GM12878 (cell line): ENCODE data around the gene AZGP1.

Source experiments
- CHD2 ChIP-seq: IDR thresholded peaks from 2 replicates; pipeline ENCODE4 v1.6.1; 2011; ENCODE audit warnings: low read depth, low read length, improper control_type of control experiment, borderline replicate concordance
- CREM ChIP-seq: IDR thresholded peaks from 2 replicates; pipeline ENCODE4 v1.6.1; 2014; ENCODE audit warnings: antibody characterized with exemption, low read depth
- CTCF ChIP-seq, 3 experiments: IDR thresholded peaks in 2 of 3; conservative IDR thresholded peaks in 1 of 3; 2 replicates each; pipeline ENCODE4 v1.5.1; 2011; ENCODE audit warnings: low read depth in 3 of 3, low read length in 3 of 3, mild to moderate bottlenecking in 3 of 3, control low read depth in 2 of 3, moderate library complexity in 2 of 3, inconsistent platforms in 1 of 3, mixed read lengths in 1 of 3; ENCODE audit not compliant: control insufficient read depth in 2 of 3, insufficient read depth in 1 of 3; ENCODE audit errors: extremely low read depth in 1 of 3
- ESRRA ChIP-seq: IDR thresholded peaks from 2 replicates; pipeline ENCODE4 v1.6.1; 2012; ENCODE audit warnings: mild to moderate bottlenecking, low read length, improper control_type of control experiment
- EZH2 ChIP-seq: IDR thresholded peaks from 2 replicates; pipeline ENCODE4 v1.6.1; 2012; ENCODE audit warnings: low read depth, mild to moderate bottlenecking, control low read depth, inconsistent platforms, low read length, borderline replicate concordance; ENCODE audit not compliant: control insufficient read depth
- MTA2 ChIP-seq: fragments of 450-650 bp; IDR thresholded peaks from 2 replicates; pipeline ENCODE4 v1.6.1; 2016; ENCODE audit warnings: low read depth, mild to moderate bottlenecking, moderate library complexity
- MYC ChIP-seq: IDR thresholded peaks from 2 replicates; pipeline ENCODE4 v1.6.1; 2011; ENCODE audit warnings: mild to moderate bottlenecking, low read length, moderate library complexity, inconsistent platforms; ENCODE audit not compliant: insufficient read depth, insufficient replicate concordance, insufficient read length, severe bottlenecking
- POLR2A ChIP-seq: IDR thresholded peaks from 2 replicates; pipeline ENCODE4 v1.6.1; 2011; ENCODE audit warnings: low read depth, mild to moderate bottlenecking, low read length
- POLR2AphosphoS2 ChIP-seq: IDR thresholded peaks from 2 replicates; pipeline ENCODE4 v1.6.1; 2011; ENCODE audit warnings: low read depth, mild to moderate bottlenecking, low read length, improper control_type of control experiment, moderate library complexity
- POLR2AphosphoS5 ChIP-seq: IDR thresholded peaks from 2 replicates; pipeline ENCODE4 v1.6.1; 2011; ENCODE audit warnings: mild to moderate bottlenecking, low read length, inconsistent platforms
- TAF1 ChIP-seq: IDR thresholded peaks from 2 replicates; pipeline ENCODE4 v1.6.1; 2011; ENCODE audit warnings: mild to moderate bottlenecking, low read depth, low read length, borderline replicate concordance
- ZNF217 ChIP-seq: fragments of 450-650 bp; IDR thresholded peaks from 2 replicates; pipeline ENCODE4 v1.6.1; 2017; ENCODE audit warnings: antibody characterized with exemption, mild to moderate bottlenecking
- ZNF592 ChIP-seq: fragments of 450-650 bp; IDR thresholded peaks from 2 replicates; pipeline ENCODE4 v1.6.1; 2017; ENCODE audit warnings: mild to moderate bottlenecking, moderate library complexity

GRCh38 chr7:99920149-99920548, 55.7 kb downstream of the AZGP1 start:
- no peak for TF ChIP-seq TAF1
- no peak for TF ChIP-seq MYC
- no peak for TF ChIP-seq CREM
- no peak for TF ChIP-seq POLR2A
- TF ChIP-seq ESRRA = no peak
- no peak for TF ChIP-seq CHD2
- no peak for TF ChIP-seq CTCF (IDR thresholded peaks at IDR 0.05 in 2 of 3, conservative IDR thresholded peaks at IDR 0.05 in 1 of 3; ENCODE audit: control insufficient read depth in 2 of 3, extremely low read depth in 1 of 3, insufficient read depth in 1 of 3, low read depth in 3 of 3, low read length in 3 of 3)
- TF ChIP-seq POLR2AphosphoS5 = no peak
- TF ChIP-seq ZNF217 = no peak
- no peak for TF ChIP-seq POLR2AphosphoS2
- no peak for TF ChIP-seq MTA2
- no peak for TF ChIP-seq EZH2
- no peak for TF ChIP-seq ZNF592
